Stimulated activated CD8-positive, alpha-beta memory T cell treated with anti-CD3 and anti-CD28 coated beads, Interleukin-4, amount 100 ng/mL, for 24 hours (primary cell): Measurements from ENCODE around the gene ACBD4.

Source experiments
- DNase-seq: peaks from one replicate; pipeline ENCODE4 v3.0.0-alpha.2; 2020; ENCODE audit warnings: low read depth

ACBD4 gene

DNA sequence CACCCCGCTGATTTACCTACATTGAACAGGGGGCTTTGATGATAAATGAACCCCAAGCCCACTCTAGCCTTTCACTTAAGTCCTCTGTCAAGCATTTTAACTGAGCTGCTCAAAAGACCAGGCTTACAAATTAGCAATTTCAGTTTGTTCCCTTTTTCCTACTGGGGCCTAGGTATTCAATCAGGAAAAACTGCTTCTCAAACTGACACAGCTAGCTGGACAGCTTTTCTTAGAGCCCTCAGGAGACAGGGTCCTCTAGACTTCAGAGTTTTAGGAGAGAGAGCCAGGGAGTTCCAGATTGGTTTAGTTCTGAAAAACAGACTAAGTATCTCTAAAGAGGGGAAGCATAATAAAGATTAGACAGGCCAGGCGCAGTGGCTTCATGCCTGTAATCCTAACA, 20.0 kb downstream of the ACBD4 start:
- no peak for DNase-seq

DNA sequence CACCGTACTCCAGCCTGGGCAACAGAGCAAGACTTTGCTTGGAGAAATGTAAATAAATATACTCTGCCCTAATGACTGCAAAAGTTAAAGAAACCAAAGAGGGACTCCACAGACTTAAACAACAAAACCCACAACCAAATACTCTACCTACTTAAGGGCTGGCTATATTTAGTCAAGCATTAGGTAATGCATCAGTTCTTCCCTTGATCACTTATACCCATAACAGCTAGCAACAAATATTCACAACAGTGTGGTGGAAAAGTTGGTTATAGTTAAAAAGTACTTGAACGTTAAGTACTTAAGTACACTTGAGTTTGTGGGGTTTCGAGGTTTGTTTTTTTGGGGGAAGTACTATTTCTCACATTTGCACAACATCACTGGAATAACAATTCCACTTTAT, 20.8 kb downstream of the ACBD4 start:
- DNase-seq: no peak

DNA sequence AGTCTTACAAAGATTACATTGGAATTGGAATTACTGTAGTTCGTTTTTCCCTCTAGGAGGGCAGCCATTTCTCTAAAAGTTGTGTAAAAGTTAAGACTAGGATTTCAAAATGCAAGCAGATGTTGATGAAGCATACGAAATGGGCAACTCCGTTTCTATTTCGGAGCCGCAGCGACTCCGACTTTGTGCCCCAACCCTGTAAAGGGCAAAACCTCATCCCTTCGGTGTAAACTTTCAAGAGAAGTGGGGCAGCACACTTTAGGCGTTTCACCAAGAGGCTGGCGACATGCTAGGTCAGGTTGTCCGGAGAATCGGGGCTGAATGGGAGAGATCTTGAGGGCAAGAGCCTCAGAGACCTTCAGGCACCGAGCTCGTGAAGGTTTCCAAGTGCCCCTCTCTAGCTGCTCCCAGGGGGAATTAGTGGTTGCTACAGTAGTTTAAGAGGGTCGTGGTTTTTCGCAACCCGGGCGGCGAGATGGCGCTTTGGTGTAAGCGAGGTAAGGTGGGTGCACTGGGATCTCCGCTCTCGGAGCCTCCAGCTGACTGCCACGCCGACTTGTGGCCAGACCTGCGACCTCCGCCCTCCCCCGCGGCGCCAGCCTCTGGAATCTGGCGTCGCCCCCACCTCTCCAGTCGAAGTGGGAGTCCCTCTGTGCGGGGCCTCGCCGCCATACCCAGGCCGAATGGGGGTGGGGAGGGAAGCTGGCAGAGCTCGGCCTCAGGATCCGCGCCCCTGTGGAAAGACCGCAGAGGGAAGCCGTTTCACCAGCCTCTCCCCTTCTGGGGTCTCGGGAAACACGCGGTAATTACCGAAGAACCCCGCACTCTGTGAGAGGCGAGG, 25.2 kb downstream of the ACBD4 start:
- peak; percentile 40 for DNase-seq

DNA sequence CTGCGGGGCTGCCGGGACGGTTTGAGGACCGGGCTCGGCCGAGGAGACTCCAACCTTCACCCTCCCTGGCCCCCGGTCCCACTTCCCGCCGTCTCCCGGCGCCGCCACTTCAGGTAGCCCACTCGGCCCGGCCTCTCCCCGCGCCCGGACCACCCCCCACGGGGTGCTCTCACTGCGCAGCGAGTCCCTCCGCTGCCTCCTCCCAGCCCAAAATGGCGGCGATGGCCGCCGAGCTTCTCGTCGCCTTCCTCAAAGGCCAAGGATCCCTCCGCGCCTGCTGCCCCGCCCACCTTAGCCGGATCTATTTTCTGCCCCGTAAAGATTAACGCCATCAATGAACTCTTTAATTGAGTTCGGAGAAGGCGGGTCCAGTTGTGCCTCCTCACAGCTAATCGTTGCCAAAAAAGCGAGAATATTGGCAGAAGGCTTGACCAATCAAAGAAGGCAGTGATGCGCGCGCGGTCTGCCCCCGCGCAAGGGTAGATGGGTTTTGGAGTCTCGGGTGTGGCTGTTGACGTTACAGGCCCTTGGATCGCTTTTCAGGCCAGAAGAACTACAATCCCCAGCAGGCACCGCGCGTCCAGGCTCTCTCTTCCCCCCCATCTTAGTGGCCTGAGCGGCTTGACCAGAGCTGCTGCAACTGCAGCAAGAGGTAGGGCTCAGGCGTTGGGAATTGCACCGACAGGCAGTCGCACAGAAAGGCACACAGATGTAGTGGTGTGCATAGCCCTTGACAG, 26.0 kb downstream of the ACBD4 start, which contains the start of gene HEXIM2:
Gene HEXIM2, plus strand, starts transcription at position 588 of the 737 bp plus-strand sequence. CDS start 919 bp downstream, outside the sequence.
- DNase-seq: peak; percentile 96

DNA sequence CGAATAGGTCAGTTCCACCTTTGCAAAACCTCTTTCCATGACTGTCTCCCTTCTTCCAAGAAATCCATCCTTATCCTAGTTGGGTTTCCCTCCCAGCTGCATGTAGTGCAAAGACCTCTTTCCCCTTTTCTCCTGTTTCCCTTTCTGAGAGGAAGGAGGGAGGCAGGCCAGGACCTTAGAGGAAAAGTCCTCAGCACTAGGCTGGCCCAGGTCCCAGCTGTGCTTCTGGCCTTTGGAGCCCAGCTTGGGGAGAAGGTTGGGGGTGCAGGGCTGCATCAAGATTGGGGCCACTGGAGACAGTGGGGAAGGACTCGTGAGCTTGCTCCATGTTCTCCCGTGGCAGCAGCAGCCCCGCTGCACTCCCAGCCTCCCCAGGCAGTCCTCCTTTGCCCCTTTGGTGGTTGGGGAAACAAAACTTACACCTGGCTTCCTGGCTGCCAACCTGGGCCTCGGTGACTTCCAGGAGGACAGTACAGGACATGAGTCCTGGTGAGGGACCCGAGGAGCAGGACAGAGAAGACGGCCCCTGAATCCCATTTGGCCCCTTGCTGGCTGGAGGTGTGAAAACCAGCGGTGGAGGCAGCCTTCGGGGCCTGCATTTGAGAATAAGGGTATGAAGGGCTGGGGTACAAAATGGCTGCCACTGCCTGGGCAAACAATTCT, 26.7 kb downstream of the ACBD4 start:
- no peak for DNase-seq

DNA sequence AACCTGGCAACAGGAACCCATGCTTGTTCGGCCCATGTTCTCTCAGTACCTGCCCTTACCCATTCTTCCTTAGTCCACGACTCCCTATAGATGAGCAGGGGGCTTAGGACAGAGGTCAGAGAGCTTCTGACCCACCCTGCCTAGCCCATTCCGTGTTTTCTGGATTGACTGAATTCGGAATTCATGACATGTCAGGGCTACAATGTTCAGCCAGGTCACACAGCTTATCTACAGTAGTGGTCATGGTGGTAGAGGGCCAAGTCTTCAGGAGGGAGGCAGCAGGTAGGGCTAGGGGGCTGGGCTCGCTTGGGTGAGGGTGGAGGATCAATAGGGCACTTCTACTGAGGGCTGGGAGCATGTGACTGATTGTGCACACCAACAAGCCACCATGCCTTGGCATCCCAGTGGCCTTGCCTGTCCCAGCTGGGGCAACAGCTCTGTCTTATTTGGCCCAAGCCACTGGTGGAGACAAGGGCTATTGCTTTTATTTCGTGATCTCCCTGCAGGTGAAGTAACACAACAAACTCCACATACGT, 29.3 kb downstream of the ACBD4 start:
- no peak for DNase-seq

DNA sequence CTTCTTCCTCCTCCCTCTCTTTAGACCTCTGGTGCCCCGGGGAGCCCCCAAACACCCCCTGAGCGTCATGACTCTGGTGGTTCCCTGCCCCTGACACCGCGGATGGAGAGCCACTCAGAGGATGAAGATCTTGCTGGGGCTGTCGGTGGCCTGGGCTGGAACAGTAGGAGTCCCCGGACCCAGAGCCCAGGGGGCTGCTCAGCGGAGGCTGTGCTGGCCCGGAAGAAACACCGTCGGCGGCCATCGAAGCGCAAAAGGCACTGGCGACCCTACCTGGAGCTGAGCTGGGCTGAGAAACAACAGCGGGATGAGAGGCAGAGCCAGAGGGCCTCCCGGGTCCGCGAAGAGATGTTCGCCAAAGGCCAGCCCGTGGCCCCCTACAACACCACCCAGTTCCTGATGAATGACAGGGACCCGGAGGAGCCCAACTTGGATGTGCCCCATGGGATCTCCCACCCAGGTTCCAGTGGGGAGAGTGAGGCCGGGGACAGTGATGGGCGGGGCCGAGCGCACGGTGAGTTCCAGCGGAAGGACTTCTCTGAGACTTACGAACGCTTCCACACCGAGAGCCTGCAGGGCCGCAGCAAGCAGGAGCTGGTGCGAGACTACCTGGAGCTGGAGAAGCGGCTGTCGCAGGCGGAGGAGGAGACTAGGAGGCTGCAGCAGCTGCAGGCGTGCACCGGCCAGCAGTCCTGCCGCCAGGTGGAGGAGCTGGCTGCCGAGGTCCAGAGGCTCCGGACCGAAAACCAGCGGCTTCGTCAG, 33.7 kb downstream of the ACBD4 start:
- DNase-seq: no peak

DNA sequence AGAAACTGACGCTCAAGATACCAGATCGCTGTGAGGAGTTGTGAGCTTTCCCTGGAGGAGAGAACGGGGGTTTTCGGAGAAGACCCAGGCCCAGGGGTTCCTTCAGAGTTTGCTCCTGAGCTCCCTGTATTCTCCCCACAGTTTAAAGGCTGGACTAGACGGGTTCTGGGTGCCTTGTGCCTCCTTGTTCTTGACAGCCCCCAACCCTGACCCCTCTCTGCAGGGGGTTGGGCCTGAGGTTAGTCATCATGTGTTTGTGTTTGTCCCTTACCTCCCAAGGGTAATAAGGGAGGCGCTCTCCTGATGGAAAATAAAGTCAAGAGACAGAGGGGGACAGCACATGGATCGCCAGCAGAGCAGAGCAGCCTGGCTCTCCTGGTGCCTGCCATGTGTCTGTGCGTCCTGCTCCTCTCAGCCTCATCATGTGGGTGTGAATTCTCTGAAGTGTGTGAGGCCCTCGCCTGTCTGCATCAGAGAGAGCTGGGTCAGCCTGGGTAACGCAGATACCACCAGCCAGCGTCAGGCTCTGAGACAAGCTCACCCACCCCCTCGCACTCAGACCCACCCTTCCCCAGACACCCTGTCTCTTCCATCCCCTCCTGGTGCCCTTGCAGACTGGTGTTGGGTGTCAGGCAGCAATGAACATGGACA, 34.9 kb downstream of the ACBD4 start:
- no peak for DNase-seq

DNA sequence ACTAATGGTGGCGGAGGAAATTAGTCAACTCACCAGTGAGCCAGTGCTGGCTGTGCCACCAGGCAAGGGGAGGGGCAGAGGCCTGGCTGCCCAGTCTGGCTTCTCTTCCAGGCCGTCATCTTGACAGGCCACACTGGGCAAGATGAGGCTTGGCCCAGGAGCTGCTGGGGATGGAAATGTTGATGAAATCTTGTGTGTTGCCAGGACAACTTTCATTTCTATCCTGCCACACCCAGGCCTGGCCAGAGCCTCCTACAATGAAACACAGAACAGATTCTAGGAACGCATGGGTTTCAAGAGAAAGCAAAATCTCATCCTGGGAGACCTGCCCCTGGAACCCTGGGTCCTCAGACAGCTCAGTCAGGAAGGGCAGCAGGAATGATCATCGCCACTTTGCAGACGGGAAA, 35.4 kb downstream of the ACBD4 start:
- DNase-seq: no peak

DNA sequence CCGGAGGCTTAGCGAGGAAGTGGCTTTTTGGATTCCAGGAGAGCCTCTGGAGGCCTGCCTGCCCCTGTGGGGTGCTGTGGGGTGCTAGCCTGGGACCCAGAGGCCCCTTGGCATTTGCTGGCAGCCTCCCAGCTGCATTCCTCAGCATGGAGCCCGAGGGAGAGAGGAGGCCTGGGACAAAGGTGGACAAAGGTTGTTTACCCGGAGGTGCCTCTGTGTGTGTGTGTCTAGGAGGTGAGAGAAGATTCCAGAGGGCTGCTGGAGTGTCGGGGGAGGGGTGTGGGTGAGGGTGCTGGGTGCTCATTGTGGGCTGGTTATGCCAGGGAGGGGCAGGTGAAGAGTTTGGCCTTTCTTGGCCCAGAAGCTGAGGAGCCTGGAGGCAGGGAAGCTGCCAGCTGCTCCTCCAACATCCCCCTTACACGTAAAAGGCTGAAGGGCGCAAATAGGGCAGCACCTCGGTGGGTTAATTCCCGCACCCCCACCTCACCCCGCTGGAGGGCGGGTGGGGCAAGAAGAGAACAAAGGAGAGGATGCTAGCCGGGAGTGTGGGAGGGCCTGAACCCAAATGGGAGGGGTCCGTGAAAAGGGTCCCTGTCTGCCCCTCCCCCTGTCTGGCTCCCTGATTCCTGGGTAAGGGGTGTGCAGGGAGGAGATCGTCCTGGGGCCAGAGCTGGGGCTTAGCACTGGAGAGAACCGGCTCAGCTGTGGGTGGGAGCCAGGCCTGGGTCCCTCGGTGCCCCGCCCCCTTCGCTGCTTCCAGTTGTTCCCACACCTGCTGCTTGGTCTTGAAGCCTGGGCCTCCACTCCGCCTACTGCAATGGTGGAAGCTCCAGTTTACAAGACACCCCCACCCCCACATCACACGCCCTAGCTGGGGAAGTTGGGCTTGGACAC, 36.1 kb downstream of the ACBD4 start:
- no peak for DNase-seq

DNA sequence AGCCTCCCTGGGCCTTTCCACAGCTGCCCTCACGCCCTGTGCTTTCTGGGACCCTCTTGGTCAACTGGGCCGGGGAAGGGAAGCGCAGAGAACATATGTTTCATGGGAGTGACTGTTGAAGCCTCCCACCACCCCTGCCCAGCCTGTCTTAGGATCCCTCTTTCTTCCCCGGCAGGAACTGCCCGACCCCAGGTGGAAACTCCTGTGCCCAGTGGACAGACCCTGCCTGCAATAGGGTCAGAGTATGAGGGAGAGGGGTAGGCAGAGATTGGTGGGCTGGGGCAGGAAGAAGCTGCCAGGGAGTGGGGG, 36.7 kb downstream of the ACBD4 start:
- no peak for DNase-seq

DNA sequence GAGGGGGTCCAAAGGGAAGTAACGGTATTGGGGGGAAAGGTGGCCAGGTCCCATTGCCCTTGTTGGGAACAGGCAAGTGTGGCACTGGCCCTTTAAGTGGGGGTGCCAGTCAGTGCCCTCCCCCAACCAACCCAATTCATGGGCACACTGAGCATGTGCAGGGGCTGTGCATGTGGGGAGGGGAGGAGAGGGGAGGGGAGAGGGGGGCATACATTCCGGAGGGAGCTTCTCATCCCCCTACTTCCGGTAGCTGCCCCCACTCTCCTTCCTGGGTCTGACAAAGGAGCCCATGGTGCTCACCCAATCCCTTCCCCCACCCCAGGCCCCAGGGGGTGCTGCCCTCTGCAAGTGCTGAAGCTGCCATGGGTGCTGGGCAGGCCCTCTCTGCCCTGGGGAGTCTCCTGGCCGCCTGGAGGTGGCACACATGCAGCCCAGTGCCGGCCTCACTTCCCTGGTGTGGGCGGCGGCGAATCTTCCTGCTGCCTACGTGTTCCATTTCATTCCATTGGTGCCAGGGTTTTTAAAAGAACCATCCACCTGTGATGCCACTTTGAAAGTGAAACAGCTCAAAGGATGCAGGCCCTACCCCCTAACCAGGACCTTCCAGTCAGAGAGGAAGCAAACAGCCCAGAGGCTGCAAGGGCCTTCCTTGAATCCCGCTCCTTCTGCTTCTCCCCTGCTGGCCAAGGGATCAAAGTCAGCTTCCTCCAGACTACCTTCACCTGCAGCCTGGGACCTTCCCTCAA, 37.2 kb downstream of the ACBD4 start:
- DNase-seq: peak; percentile 52

DNA sequence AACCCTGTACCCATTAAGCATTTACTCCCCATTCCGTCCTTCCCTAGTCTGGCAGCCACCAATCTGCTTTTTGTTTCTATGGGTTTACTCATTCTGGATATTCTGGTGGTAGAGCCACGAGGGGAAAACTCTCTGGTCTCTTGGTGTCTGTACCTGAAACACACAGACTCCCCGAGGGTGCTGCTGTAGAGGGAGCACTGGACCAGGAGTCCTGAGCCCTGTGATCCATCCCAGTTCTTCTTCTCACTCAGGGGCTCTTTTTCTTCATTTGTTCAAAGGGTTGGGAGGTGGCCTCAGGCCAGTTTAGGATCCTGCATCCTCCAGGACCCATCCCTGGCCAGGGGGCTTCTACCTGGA, 40.2 kb downstream of the ACBD4 start:
- DNase-seq: no peak

DNA sequence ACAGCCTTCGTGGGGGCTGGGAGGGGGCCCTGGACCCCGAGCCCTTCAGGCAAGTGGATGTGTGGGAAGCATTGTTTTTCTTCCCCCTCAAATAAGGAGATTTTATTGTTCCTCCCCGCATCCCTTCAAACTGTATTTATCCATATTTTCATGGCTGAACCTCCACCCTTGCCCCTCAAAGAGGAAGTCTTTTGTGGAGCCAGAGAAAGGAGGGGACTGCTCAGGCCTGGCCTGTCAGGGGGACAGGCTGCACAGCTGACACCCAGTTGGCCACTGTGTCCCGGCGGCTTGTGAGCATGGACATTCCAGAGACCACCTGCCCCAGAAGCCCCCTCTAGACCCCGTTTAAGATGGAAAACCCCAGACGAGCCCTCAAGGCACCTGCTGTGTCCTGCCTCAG, 42.1 kb downstream of the ACBD4 start:
- DNase-seq: no peak

DNA sequence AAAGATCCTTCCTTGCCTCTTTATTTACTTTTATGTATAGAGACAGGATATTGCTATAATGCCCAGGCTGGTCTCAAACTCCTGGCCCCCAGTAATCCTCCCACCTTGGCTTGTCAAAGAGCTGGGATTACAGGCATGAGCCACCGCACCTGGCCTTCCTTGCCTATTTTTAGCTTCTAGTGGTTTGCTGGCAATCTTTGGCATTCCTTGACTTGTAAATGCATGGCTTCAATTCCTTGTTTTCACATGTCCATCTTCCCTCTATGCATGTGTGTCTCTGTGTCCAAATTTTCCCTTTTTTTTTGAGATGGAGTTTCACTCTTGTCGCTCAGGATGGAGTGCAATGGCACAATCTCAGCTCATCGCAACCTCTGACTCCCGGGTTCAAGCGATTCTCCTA, 48.7 kb downstream of the ACBD4 start:
- DNase-seq: no peak

DNA sequence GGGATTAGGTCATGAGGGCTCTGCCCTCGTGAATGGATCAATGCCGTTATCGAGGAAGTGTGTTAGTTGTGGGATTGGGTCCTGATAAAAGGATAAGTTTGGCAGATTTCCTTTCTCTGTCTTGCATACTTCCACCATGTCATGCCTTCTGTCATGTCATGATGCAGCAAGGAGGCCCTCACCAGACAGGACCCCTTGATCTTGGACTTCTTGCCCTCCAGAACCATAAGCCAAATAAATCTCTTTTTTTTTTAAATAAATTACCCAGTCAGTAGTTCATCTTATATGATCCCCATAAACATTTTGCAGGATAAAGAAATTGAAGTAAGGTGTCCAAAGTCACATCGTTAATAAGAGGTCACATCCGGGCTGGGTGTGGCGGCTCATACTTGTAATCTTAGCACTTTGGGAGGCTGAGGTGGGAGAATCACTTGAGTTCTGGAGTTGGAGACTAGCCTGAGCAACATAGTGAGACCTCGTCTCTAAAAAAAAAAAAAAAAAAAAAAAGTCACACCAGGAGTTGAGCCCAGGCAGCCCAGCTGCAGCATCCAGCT, 51.4 kb downstream of the ACBD4 start:
- DNase-seq: no peak

DNA sequence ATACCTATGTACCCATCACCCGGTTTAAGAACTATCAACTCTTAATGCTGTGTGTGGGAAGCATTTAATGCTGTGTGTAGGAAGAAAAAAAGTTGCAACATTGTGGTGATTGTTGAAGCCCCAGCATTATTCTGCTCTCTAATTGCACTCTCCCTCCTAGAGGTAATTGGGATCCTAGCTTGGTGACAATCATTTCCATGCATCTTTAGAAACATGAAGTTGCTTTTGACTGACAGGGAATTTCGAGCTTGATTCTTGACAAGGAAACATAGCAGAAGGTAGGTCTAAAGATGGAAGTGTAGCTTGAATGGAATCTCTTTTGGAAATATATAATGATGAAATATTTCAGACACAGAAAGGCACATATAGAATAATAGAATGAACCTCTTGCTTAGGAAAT, 53.5 kb downstream of the ACBD4 start:
- no peak for DNase-seq

DNA sequence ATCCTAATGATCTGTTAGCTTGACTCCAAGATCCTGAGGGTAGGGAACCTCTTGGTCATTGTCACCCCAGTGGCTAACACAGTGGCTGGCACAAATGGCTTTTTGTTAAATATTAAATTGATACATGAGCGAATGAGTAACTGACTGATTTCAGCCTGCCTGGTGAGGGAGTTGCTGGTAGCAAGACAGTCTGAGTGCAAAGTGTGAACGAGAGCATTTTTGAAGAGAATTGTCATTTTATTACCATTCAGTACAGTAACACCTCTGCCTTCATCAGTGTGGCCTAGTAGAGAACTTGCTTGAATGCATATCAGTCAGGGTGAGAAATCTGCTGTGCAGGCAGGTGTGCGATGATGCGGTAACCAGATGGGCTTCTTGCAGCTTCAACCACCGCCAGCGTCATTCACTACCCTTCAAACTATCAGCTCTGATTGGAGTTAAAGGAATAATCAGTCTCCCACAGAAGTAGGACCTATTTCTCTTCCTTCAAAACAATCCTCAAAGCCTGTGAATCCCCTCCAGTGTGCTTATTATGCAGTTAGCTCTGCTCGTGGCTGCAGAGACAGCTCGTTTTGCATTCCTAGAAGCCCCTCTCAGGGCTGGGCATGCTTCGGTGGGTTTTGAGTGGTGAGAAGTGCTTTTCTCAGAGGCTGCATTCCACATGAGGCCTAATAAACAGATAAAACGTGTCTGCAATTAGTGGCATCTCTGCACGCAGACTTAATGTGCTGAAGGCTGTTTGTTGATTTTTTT, 55.2 kb downstream of the ACBD4 start:
- DNase-seq: no peak
